Measurements from ENCODE around the gene WHRN.

WHRN gene

DNA sequence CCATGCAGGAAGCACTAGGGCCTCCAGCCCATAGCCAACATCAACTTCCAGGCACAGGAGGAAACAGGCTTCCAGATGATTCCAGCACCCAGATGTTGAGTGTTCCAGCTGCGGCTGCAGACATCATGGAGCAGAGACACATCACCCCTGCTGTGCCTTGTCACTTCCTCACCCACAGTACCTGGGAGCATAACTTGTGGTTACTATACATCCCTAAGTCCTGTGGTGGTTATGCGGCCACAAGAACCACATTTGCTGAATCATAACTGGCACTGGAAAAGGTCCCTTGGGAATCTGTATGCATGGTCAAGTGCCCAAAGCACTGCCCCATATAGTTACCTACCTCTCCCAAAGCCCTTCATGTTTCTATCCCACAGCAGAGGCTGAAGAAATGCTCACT lies 56.6 kb downstream of the WHRN start:
- DNase-seq (ENCODE audit: low read depth): no peak

DNA sequence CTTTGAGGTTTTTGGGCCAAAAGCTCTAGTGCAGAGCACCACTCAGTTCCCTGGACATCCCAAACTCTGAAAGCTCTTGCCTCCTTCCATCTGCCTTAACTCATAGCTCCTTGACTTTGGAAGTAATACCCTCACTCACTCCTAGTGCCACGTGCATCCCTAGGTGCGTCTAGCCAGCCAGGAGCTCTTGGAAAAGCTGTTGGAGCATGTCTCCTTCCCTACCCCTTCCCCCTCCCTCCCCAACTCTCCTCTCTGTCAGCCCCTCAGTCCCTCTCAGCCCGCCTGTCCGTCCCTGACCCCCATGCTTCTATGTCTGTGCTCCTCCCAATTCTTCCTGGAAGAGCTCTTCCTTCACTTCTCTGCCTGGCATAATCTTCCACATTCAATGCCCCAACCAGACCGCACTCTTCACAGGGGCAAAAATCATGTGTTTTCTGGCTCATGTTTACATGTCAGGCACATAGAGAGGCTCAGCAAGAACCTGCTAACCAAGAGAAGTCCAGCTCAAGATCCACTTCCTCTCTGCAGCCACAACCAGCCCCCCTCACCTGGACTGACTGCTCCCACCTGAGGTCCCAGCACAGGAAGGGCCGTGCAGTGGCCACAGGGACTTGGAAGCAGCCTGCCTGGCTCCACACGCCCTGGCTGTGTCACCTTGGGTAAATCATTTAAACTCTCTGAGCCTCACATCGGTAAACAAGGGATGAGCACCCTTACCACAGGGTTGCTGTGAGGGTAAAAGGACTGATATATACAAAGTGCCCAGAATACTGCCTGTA lies 58.4 kb downstream of the WHRN start:
- DNase-seq (ENCODE audit: low read depth): no peak

DNA sequence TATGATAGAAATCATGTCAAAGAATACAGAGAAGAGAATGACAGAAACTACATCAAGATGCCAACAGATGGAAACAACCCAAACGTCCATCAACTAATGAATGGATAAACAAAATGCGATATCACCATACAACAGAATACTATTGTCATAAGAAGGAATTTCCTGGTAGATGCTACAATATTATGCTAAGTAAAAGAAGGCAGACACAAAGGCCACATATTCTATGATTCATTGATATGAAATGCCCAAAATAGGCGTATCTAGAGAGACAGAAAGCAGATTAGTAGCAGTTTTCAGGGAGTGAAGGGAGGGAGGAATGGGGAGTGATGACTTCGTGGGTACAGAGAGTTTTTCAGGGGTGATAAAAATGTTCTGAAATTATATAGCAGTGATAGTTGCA lies 59.2 kb downstream of the WHRN start:
- no peak for DNase-seq (ENCODE audit: low read depth)

DNA sequence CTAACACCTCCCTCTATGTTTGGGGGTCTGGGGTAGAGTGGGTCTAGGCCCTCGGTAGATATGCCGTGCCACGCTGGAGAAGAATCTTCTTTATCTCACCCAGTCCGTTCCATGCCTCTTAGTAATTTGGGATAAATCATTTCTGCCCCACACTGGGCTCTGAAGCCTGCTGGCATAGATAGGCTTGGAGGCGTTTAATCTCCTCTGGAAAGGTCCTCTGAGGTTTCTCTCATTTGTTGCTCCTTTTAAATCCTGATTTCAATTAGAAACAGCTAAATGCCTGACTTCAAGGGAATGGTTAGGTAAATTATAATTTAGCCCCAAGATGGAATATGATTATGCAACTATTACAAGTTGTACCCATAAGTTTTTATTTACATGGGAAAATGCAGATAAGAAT lies 59.7 kb downstream of the WHRN start:
- no peak for DNase-seq (ENCODE audit: low read depth)

DNA sequence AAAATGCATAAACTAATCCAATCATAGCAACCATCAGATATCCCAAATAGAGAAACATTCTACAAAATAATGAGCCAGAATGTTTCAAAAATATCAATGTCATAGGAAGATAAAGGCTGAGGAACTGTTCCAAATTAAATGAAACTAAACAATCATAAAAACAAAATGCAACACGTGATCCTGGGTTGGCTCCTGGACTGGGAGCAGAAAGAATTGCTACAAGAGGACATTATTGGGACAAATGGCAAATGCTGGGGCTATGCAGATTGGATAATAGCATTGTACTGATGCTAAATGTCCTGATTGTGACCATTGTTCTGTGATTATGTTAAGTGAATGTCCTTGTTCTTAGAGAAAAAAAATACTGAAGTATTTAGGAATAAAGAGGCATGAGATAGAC lies 63.3 kb downstream of the WHRN start:
- no peak for DNase-seq (ENCODE audit: low read depth)

DNA sequence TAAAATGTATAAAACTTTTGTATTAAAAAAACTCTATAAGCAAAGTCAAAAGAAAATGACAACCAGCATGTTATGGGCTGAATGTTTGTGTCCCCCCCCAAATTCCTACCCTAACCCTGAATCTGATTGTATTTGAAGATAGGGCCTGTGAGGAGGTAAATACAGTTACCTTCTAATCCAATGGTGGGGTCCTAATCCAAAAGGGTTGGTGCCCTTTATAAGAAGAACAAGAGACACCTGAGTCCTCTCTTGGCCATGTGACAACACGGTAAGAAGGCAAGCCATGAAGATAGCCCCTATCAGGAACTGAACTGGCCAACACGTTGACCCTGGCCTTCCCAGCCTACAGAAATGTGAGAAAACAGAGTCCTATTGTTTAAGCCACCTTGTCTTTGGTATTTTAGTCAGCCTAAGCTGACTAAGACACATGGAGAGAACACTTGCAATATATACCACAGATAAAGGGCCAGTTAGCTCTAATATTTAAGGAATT lies 67.8 kb downstream of the WHRN start:
- DNase-seq (ENCODE audit: low read depth): no peak

DNA sequence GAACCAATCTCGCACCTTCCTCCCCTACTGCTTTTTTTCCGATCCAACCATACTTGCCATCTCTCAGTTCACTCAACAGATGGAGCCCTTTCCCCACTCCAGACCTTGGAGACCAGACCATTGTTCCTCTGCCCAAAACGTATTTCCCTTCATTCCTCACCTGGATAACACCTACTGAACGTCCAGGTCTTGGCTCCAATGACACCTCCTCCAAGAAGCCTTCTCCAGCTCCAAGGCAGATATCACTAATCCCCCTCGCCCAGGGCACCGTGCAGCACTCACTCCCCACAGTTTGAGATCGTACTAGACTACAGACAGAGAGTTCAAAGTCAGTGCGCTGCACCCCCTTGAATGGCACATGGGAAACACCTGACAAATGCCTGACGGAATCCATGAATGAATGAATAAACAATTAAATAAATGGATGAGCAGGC lies 70.4 kb downstream of the WHRN start:
- no peak for DNase-seq (ENCODE audit: low read depth)

DNA sequence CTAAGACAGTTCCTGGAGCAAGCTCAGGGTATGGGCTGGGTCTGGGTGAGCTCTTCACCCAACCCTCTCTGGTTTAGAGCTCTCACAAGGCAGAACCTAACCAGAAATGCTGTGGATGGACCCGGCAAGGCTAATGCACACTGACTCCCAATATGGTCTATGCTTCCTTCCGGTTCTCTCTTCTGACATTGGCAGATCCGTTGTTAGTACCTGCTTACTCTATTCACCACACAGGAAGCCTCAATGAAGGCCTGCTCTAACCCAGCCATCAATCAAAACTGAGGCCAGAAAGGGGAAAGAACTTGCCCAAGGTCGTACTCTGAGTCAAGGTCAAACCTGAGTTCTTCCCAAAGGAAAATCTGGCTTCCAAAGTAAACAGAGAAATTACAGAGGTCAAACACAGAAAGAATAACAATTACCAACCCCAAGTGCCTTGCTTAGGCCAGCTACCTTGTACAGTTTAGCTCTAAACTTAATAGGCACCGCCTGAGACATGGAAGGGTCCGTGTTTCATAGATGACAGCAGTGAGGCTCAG lies 71.5 kb downstream of the WHRN start:
- DNase-seq (ENCODE audit: low read depth): no peak

DNA sequence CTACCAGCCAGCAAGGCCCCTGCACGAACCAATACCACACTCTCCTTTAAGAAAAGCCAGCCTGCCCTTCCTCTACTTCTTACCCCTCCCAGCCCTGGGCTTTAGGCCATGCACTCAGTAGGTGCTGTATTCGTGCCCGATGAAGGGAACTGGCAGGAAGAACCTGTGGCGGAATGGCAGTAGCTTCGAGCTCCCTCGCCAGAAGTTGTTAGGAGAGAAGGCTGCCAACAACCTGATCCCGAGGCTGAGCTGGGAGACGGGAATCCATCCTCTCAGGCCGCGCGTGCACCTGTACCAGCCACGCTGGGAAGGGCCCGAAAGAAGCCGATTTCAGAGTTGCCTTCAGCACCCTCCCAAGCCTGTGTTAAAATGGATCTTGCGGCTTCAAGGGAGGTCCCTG lies 72.2 kb downstream of the WHRN start:
- no peak for DNase-seq (ENCODE audit: low read depth)

DNA sequence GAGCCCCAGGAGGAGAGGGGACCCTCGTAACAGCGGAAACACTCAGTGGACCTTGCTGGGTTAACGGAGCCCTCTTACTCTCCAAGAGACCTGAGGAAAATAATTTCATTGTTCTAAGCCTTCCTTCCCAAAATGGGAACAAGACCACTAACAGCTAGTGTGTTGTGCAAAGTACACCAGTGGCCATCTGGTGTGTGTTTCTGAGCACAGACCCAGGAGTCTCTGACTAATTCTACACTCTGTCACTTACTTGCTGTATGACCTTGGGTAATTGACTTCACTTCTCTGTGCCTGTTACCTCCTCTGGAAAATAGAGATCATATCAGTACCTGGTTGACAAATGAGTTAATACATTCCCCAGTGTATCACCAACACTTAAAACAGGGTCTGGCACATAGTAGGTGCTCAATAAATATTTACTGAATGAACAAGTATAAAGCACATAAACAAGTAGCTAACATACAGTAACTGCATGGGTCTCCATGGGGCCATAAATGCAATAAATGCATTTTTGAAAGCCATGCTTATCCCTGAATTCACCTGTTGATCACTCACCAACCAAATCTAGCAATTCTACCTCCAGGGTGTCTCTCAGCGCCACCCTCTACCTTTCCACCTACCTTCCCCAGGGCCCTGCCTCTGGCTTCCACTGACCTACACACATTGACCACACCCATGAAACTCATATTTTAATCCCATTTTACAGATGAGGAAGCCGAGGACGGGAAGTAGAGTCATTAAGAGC lies 72.8 kb downstream of the WHRN start:
- DNase-seq (ENCODE audit: low read depth): no peak

DNA sequence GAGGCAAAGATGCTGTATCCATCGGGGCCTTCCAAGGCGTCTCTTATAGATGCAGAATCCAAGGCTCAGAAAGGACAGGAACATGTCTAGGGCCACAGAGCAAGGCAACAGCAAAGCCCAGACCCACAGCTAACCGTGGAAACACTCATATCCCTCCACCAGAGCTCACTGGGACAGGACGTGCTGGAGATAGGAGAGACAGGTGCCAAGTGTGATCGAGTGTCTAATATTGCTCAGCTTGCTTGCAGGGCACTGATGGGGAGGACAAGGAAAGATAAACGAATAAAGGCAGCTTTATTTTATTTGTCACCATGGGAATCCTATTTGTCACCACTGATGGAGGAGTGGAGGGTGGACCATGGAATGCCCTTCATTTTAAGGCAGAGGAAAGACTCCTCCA lies 73.5 kb downstream of the WHRN start:
- DNase-seq (ENCODE audit: low read depth): no peak

DNA sequence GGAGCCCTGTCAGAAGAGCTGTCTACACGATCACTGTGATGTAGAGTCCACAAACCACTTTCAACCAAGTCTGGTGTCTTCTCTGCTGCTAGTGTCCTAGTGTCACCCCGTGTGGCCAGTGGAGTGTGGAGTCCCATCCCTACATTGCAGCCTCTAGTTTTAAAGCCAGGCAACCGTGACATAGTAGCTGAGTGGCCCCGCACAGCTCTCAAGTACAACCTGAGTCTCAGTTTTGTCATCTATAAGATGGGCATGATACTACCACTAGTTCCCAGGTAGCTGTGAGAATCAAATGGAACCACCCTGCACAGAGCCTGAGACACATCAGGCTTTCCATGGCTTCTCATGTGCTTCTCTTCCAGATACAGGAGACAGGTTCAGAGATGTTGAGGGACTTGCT lies 74.3 kb downstream of the WHRN start:
- DNase-seq (ENCODE audit: low read depth): no peak

DNA sequence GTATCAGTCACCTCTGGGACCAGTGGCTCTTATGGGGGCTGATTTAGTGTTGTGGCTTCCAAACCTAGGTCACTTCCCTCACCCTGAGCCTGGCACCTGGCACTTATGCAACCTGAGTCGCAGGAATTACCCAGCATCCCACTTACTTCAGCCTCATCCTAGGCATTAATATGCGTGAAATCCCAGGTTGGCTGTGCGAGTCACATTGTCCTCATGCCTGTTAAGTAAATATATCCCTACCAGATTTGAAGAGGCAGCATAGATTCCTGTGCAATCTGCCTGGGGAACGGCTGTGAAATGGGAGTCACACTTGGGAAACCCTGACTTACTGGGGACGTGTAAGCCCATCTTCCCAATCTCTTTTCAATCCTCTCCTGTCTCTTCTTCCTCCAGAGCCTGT lies 74.8 kb downstream of the WHRN start:
- DNase-seq (ENCODE audit: low read depth): no peak

DNA sequence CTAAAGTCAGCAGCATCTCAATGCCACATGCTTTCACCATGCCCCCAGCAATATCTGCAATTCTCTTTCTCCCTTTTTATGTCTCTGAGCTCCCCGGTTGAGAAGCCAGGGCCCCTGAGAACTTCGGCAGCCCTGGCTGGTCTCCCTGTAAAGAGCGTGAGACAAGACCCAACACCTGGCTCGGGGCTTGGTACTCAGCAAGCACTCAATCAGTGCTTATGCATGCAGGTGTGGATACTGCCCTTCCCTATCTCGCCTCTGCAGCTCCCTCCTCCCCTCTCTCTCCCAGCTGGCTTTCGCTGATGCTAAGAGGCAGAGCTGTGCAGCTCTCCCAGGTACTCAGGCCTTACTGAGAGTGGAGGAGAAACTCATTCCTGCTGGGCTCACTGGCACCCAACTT lies 75.8 kb downstream of the WHRN start:
- DNase-seq (ENCODE audit: low read depth): no peak

DNA sequence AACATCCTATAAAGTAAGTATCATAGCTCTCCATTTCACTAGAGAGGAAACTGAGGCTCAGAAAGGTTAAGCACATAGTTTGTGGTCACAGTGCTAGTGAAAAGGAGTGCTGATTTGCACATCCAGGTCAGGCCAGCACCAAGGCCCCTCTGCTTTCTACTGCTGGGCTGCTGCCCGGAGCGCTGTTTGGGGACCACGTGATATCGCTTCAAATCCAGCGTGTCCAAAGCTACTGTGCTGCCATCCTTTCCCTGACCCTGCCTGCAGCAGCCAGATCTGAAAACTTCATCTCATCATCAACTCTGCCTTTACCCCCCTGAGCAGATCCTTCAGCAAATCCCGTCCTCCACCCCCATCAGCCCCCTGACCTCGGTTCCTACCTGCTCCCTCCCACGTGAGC lies 76.8 kb downstream of the WHRN start:
- no peak for DNase-seq (ENCODE audit: low read depth)

DNA sequence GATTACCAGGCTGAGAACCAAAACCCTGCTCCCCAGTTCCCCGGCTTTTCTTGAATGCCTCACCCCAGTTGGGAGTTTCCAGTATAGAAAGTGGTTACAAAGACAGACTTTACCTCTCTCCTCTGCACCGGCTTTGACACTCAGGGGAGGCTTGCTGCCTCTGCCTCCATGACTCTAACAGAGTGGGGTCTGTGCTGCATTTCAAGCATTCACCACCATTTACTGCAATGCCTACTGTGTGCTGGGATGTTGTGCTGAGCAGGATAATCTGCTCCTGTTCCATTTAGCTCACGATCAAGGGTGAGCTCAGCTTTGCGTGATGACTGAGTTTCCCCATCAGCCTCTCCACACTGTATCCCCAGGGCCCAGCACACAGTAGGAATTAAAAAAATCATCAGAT lies 77.6 kb downstream of the WHRN start:
- no peak for DNase-seq (ENCODE audit: low read depth)

DNA sequence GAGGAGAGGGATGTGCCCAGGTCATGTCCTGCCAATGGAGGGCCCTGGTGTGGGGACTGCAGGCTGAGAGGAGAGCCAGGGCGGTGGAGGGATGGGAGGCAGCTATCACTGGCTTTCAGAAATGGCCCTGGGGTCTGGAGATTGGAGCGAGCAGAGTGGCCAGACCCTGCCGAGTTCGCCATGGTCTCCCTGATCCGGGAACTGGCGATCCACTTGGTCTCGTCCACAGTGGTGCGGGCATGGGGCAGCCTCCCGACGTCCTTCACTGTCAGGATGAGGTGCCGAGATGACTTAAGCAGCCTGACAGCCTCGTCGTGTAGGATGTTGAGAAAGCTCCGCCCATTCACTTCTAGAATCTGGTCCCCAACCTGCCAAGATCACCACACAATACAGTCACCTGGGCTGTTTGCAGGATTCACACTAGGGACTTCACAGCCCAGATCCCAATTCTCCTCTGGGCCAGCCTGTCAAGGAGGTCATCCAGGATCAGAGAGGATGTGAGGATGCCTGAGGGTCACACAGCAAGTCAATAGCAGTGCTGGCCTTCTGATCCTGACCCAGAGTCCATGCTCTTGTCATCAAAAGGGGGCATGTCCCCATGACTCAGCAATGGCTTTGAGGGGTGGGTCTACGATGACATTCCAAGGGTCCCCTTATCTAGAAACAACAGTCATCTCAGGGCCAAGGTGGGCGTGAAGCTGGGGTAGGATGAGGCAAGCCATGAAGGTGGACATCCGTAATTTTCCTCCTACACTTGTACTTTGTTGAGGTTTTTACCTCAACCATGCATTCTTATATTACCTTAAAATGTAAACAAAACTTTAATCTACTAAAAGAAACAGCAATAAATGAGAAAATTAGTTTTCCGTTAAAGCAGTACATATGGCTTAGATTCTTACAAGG lies 79.0 kb downstream of the WHRN start:
- DNase-seq (ENCODE audit: low read depth): no peak

DNA sequence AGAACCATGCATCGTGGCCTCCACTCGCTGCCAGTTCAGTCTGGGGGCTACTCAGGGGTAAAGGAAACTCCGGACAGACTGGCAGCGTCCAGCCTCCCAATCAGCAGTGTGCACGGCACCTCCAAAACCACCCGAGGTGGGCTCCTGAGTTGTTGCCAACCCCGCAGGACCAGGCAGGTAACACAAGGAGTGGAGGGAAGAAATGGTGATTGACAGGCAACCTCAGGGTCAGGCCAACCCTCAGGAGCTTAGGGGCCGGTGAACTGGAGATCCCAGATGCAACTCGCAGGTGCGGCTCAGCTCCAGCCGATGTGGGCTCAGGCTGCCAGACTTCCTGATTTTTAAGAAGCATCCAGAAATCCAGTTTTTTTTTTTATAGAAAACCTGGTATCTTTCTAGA lies 80.1 kb downstream of the WHRN start:
- no peak for DNase-seq (ENCODE audit: low read depth)

DNA sequence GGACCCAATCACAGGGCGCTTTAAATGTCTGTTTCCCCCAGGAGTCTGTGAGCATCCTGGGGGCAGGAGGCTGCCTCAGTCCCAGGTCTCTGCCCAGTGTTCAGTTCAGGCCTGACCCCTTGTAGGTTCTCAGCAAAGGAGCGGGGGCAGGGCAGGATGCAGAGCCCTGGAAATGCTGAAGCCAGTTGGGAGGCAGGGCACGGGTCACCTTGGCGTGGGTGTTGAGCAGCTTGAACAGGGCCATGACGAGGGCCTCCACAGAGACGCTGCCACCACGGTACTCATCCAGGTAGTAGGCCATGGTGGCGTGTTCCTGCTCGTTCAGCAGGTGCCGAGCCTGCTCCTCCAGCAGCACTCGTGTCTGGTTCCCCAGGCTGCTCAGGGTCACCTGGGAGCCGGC lies 81.1 kb downstream of the WHRN start:
- no peak for DNase-seq (ENCODE audit: low read depth)

DNA sequence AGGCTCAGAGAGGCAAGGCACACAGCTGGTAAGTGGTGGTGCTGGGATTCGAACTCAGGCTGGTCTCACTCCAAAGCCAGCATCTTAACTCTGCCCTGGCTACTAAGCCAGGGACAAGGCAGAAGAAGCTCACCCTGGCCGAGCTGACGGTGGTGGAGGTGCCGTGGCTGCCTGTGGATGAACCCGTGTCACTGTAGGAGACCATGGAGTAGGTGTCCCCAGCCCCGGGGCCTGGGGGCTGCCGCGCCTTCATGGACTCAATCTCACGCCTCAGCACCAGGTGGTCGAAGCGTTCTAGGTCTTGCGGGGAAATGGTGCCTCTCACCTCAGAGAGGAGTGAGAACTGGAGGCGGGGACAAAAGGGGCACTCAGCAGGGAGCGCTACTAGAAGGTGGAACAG lies 82.1 kb downstream of the WHRN start:
- DNase-seq (ENCODE audit: low read depth): no peak

DNA sequence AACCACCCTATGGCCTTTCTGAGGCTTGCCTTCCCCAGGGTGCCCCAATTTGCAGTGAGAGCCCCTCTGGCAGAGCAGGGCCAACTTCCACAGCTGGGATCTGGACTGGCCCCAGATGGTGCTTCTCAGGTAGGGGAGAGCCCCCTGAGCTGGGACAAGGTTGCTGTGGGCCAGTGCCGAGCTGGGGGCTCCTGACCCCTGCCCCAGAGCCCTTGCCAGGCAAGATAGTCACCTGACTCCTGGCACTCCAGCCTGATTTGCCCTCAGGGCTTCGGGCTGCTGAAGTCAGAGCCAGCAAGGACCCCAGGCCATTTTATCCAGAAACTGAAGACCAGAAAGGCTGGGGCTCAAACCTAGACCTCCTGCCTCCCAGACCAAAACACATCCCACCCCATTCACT lies 84.1 kb downstream of the WHRN start:
- DNase-seq (ENCODE audit: low read depth): no peak

DNA sequence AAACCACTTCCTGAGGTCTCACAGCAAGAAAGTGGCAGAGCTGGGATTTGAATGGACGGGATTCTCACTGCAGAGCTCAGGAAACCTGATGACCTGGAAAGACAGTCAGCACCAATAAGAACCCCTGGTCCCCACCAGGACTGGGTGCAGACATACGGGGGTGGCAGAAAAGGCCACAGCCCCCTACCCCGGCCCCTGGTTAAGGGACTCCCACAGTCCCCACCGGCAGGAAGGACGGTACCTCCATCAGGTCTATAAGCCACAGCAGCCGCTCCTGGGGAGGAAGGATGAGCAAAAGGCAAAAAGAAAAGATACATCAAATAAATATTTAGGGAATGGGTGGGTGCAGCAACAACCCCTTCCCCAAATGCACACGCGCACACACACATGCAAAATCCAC lies 85.5 kb downstream of the WHRN start:
- DNase-seq (ENCODE audit: low read depth): no peak
